ENCODE results near the gene PTPRN2. TPM values are rescaled to one million over a fixed set of nuclear protein-coding genes. Genes with fewer than 3 reads are reported as not detected.

PTPRN2 gene
- total RNA-seq, 4 donors from 2014 or later, result 2.0 to 9.5 (median 2.6) TPM

- no peak for ATAC-seq (ENCODE audit: low FRiP score)
Measured at GRCh38 chr7:158556721-158557440, 30.7 kb downstream of the PTPRN2 start.

GRCh38 chr7:158555034-158555520 lies 32.5 kb downstream of the PTPRN2 start:
- DNase-seq (ENCODE audit: low spot score) (no peak), ATAC-seq (ENCODE audit: low FRiP score) (no peak)
- no peak for TF ChIP-seq CTCF (IDR thresholded peaks at IDR 0.05)

More at GRCh38 chr7:158556721-158557440, 30.7 kb downstream of the PTPRN2 start:
- no peak for DNase-seq (ENCODE audit: low spot score)
- TF ChIP-seq CTCF (IDR thresholded peaks at IDR 0.05), result no peak

GRCh38 chr7:158550886-158551452 lies 36.7 kb downstream of the PTPRN2 start:
- ATAC-seq (ENCODE audit: low FRiP score) (no peak), DNase-seq (ENCODE audit: low spot score) (no peak)
- TF ChIP-seq CTCF (IDR thresholded peaks at IDR 0.05), result no peak

- no peak for ATAC-seq (ENCODE audit: low FRiP score)
- DNase-seq (ENCODE audit: low spot score), result no peak
Measured at GRCh38 chr7:158550394-158550700, 37.3 kb downstream of the PTPRN2 start.

GRCh38 chr7:158549616-158550393 lies 37.8 kb downstream of the PTPRN2 start:
- no peak for TF ChIP-seq CTCF (IDR thresholded peaks at IDR 0.05)
- DNase-seq (ENCODE audit: low spot score) (peak; percentile 26), ATAC-seq (ENCODE audit: low FRiP score) (peak; percentile 81)

More at GRCh38 chr7:158550394-158550700, 37.3 kb downstream of the PTPRN2 start:
- no peak for TF ChIP-seq CTCF (IDR thresholded peaks at IDR 0.05)

- DNase-seq (ENCODE audit: low spot score) (no peak), ATAC-seq (ENCODE audit: low FRiP score) (no peak)
- no peak for TF ChIP-seq CTCF (IDR thresholded peaks at IDR 0.05)
Measured at GRCh38 chr7:158549176-158549615, 38.4 kb downstream of the PTPRN2 start.

Measured in omental fat pad (tissue), 4 donors.